Neural crest cell (in vitro differentiated cells): Measurements from ENCODE around the gene ALKBH4. TPM values are rescaled to one million over a fixed set of nuclear protein-coding genes. Genes with fewer than 3 reads are reported as not detected.
A peak's percentile ranks its signal among the peaks of the same experiment; 100 is the strongest.

ENCODE experiments used
- DNase-seq: peaks from one replicate; pipeline ENCODE4 v3.0.0; 2021; ENCODE audit warnings: low read depth, mixed read lengths, low spot score
- H3K27ac Mint-ChIP-seq: one replicate; pipeline ENCODE4 v1.8.0; 2021; ENCODE audit warnings: mild to moderate bottlenecking, mixed read lengths; ENCODE audit not compliant: unreplicated experiment
- H3K27me3 Mint-ChIP-seq: 2 replicates; pipeline ENCODE4 v1.8.0; 2021; ENCODE audit warnings: low read depth, mild to moderate bottlenecking, mixed read lengths
- H3K36me3 Mint-ChIP-seq: 2 replicates; pipeline ENCODE4 v1.8.0; 2021; ENCODE audit warnings: low read depth, mild to moderate bottlenecking, mixed read lengths
- H3K4me1 Mint-ChIP-seq: 2 replicates; pipeline ENCODE4 v1.8.0; 2021; ENCODE audit warnings: mixed read lengths
- H3K4me3 Mint-ChIP-seq: one replicate; pipeline ENCODE4 v1.8.0; 2021; ENCODE audit warnings: mild to moderate bottlenecking, mixed read lengths
- H3K9me3 Mint-ChIP-seq: 2 replicates; pipeline ENCODE4 v1.8.0; 2021; ENCODE audit warnings: mixed read lengths
- CTCF ChIP-seq: fragments of 200-600 bp; sonication (generic); conservative IDR thresholded peaks from 2 replicates; pipeline ENCODE4 v1.5.0; 2021; ENCODE audit warnings: antibody characterized with exemption, mild to moderate bottlenecking
- total RNA-seq: library from RNA; stranded (reverse); gene quantifications from 2 replicates; pipeline ENCODE4 v1.2.1, GENCODE V29; 2021

The ALKBH4 gene
- total RNA-seq, 1 donor from 2014 or later = 16.9 TPM

GRCh38 chr7:102424129-102424551, 40.5 kb downstream of the ALKBH4 start:
- peaks cover 13% of the 10 kb centered on the region for H3K36me3 Mint-ChIP-seq
- no peak for DNase-seq

DNA sequence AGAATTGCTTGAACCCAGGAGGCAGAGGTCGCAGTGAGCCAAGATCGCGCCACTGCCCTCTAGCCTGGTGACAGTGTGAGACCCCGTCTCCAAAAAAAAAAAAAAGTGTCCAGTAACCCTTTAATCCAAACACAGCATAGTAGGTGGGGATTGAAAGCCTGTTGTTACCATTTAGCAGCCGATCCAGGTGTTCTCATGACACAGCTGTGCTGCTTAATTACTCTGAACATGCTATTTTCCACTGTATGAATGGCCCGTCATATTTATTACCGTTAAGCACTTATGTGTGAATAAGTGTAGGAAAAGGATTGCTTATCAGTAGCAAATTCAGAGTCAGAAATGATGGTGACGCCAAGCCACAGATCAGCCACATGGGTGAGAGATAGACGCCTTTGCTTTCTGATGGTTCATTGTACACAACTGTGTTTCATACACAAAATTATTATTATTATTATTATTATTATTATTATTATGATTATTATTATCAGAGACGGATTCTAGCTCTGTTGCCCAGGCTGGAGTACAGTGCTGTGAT, 42.9 kb downstream of the ALKBH4 start:
- H3K36me3 Mint-ChIP-seq = peaks cover 17% of the 10 kb centered on the region
- H3K9me3 Mint-ChIP-seq = no peaks in the 10 kb centered on the region
- H3K4me3 Mint-ChIP-seq = no peak overlapping the region
- H3K4me1 Mint-ChIP-seq = peaks cover 12% of the 10 kb centered on the region
- no peak overlapping the region for H3K27ac Mint-ChIP-seq
- no peaks in the 10 kb centered on the region for H3K27me3 Mint-ChIP-seq
- TF ChIP-seq CTCF = no peak
- no peak for DNase-seq

More at GRCh38 chr7:102424129-102424551, 40.5 kb downstream of the ALKBH4 start:
- Mint-ChIP-seq H3K9me3 (no peaks in the 10 kb centered on the region), H3K4me1 (peaks cover 12% of the 10 kb centered on the region), H3K27ac (peak overlapping the region; percentile 92), H3K4me3 (peak overlapping the region; percentile 38), H3K27me3 (no peaks in the 10 kb centered on the region)
- TF ChIP-seq CTCF = no peak

DNA sequence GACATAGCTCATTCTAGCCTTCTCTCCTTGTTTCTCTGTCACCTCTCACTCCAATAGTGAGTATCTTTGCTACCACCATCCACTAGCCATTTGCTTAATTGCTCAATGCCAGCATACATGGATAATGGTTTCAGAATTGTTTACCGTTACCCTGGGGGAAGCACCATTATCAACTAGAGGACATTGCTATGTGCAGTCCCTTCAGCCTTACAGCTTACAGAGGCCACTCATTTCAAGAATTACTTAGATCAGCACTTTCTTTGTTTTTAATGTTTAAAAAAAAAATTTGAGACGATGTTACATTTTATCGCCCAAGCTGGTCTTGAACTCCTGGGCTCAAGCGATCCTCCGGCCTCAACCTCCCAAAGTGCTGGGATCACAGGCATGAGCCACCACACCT, 46.1 kb downstream of the ALKBH4 start:
- TF ChIP-seq CTCF = no peak
- H3K27ac Mint-ChIP-seq = no peak overlapping the region
- no peak for DNase-seq
- no peak overlapping the region for H3K4me3 Mint-ChIP-seq
- peaks cover 7% of the 10 kb centered on the region for H3K36me3 Mint-ChIP-seq
- H3K9me3 Mint-ChIP-seq = no peaks in the 10 kb centered on the region
- H3K4me1 Mint-ChIP-seq = no peaks in the 10 kb centered on the region
- no peaks in the 10 kb centered on the region for H3K27me3 Mint-ChIP-seq

GRCh38 chr7:102417105-102417504, 47.6 kb downstream of the ALKBH4 start:
- H3K36me3 Mint-ChIP-seq = peaks cover 7% of the 10 kb centered on the region
- no peak for TF ChIP-seq CTCF
- no peaks in the 10 kb centered on the region for H3K27me3 Mint-ChIP-seq
- DNase-seq = no peak
- H3K9me3 Mint-ChIP-seq = no peaks in the 10 kb centered on the region
- H3K27ac Mint-ChIP-seq = no peak overlapping the region
- H3K4me1 Mint-ChIP-seq = no peaks in the 10 kb centered on the region
- no peak overlapping the region for H3K4me3 Mint-ChIP-seq

- Mint-ChIP-seq H3K4me3 (no peak overlapping the region), H3K9me3 (no peaks in the 10 kb centered on the region), H3K27ac (no peak overlapping the region), H3K4me1 (no peaks in the 10 kb centered on the region), H3K27me3 (no peaks in the 10 kb centered on the region), H3K36me3 (peaks cover 7% of the 10 kb centered on the region)
- DNase-seq = no peak
- no peak for TF ChIP-seq CTCF
Measured at GRCh38 chr7:102416406-102416805, 48.3 kb downstream of the ALKBH4 start.
